ENCODE measurements around the gene SIL1. TPM values are rescaled to one million over a fixed set of nuclear protein-coding genes. Genes with fewer than 3 reads are reported as not detected.
"Not testable (repeated sequence)": the region's sequence is repeated elsewhere in the genome, so short reads cannot be mapped to it uniquely, and the experiment has no call there.

Gene SIL1
- polyA plus RNA-seq, 3 donors, result 51.6 to 53.7 (median 53.2) TPM

GRCh38 chr5:139182528-139183296 is 15.5 kb downstream of the SIL1 start:
- no peak for DNase-seq (ENCODE audit: extremely low read depth in 1 of 11, low read depth in 9 of 11, low spot score in 4 of 11)

GRCh38 chr5:139181835-139182452 is 16.2 kb downstream of the SIL1 start:
- no peak for DNase-seq (ENCODE audit: extremely low read depth in 1 of 11, low read depth in 9 of 11, low spot score in 4 of 11)

- no peak for DNase-seq (ENCODE audit: extremely low read depth in 1 of 11, low read depth in 9 of 11, low spot score in 4 of 11)
Observed at GRCh38 chr5:139181322-139181730, 16.8 kb downstream of the SIL1 start.

- DNase-seq (ENCODE audit: extremely low read depth in 1 of 11, low read depth in 9 of 11, low spot score in 4 of 11), result no peak
Observed at GRCh38 chr5:139180850-139181249, 17.3 kb downstream of the SIL1 start.

GRCh38 chr5:139179778-139180513 is 18.2 kb downstream of the SIL1 start:
- DNase-seq (ENCODE audit: extremely low read depth in 1 of 11, low read depth in 9 of 11, low spot score in 4 of 11), result not testable (repeated sequence)

GRCh38 chr5:139178935-139179334 is 19.2 kb downstream of the SIL1 start:
- peak; percentile 48 to 82 (median 73) for DNase-seq (ENCODE audit: extremely low read depth in 1 of 11, low read depth in 9 of 11, low spot score in 4 of 11)

- DNase-seq (ENCODE audit: extremely low read depth in 1 of 11, low read depth in 9 of 11, low spot score in 4 of 11), result no peak
Observed at GRCh38 chr5:139178589-139178917, 19.6 kb downstream of the SIL1 start.

- DNase-seq (ENCODE audit: extremely low read depth in 1 of 11, low read depth in 9 of 11, low spot score in 4 of 11), result no peak
Observed at GRCh38 chr5:139177809-139178588, 20.2 kb downstream of the SIL1 start.

GRCh38 chr5:139177281-139177680 is 20.9 kb downstream of the SIL1 start:
- not testable (repeated sequence) for DNase-seq (ENCODE audit: extremely low read depth in 1 of 11, low read depth in 9 of 11, low spot score in 4 of 11)

- DNase-seq (ENCODE audit: extremely low read depth in 1 of 11, low read depth in 9 of 11, low spot score in 4 of 11), result not testable (repeated sequence)
Observed at GRCh38 chr5:139174382-139174781, 23.8 kb downstream of the SIL1 start.

- DNase-seq (ENCODE audit: extremely low read depth in 1 of 11, low read depth in 9 of 11, low spot score in 4 of 11), result no peak
Observed at GRCh38 chr5:139171779-139172404, 26.3 kb downstream of the SIL1 start.

- DNase-seq (ENCODE audit: extremely low read depth in 1 of 11, low read depth in 9 of 11, low spot score in 4 of 11), result no peak
Observed at GRCh38 chr5:139167952-139168720, 30.0 kb downstream of the SIL1 start.

- DNase-seq (ENCODE audit: extremely low read depth in 1 of 11, low read depth in 9 of 11, low spot score in 4 of 11), result no peak
Observed at GRCh38 chr5:139167533-139167932, 30.6 kb downstream of the SIL1 start.

GRCh38 chr5:139167063-139167462 is 31.1 kb downstream of the SIL1 start:
- DNase-seq (ENCODE audit: extremely low read depth in 1 of 11, low read depth in 9 of 11, low spot score in 4 of 11), result no peak

GRCh38 chr5:139164897-139165296 is 33.3 kb downstream of the SIL1 start:
- not testable (repeated sequence) for DNase-seq (ENCODE audit: extremely low read depth in 1 of 11, low read depth in 9 of 11, low spot score in 4 of 11)

- no peak for DNase-seq (ENCODE audit: extremely low read depth in 1 of 11, low read depth in 9 of 11, low spot score in 4 of 11)
Observed at GRCh38 chr5:139164020-139164419, 34.1 kb downstream of the SIL1 start.

- no peak for DNase-seq (ENCODE audit: extremely low read depth in 1 of 11, low read depth in 9 of 11, low spot score in 4 of 11)
Observed at GRCh38 chr5:139162448-139162847, 35.7 kb downstream of the SIL1 start.

GRCh38 chr5:139158791-139159190 is 39.4 kb downstream of the SIL1 start:
- DNase-seq (ENCODE audit: extremely low read depth in 1 of 11, low read depth in 9 of 11, low spot score in 4 of 11), result no peak
